ENCODE measurements around the gene DGKB.

The DGKB gene

DNA sequence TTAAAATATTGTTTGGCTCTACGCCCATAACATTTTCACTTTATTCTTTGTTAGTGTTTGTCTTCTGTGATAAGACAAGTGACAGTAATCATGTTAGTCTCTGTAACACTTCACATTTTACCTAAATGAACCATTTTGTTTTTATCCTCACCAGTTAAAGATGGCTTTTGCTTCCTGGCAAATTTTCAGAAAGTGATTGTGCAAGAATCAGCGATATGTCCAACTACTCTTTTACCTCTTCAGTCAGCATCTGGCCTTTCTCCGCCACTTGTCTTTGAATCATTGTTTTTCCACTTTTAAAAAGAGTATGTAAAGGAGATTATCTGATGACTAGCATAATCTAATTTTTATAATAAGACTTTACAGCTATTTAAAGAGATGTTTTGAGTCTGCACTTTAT, 3.5 kb downstream of the DGKB start:
- H3K9ac ChIP-seq (ENCODE audit: low read length): no peak overlapping the region
- H3K4me1 ChIP-seq (ENCODE audit: control insufficient read depth, low read depth, low read length): peaks cover 22% of the 10 kb centered on the region
- no peak overlapping the region for H3K27ac ChIP-seq (ENCODE audit: low read length)
- no peaks in the 10 kb centered on the region for H3K9me3 ChIP-seq (ENCODE audit: control insufficient read depth, low read depth, low read length)
- H3K4me3 ChIP-seq (ENCODE audit: low read length): no peak overlapping the region
- H3K36me3 ChIP-seq (ENCODE audit: control insufficient read depth, low read depth, low read length): no peaks in the 10 kb centered on the region
- peaks cover 11% of the 10 kb centered on the region for H3K27me3 ChIP-seq (ENCODE audit: control insufficient read depth, insufficient read depth, low read length)

GRCh38 chr7:14896461-14896860, 6.1 kb downstream of the DGKB start:
- H3K27ac ChIP-seq (ENCODE audit: low read length): no peak overlapping the region
- no peak overlapping the region for H3K4me3 ChIP-seq (ENCODE audit: low read length)
- H3K36me3 ChIP-seq (ENCODE audit: control insufficient read depth, low read depth, low read length): no peaks in the 10 kb centered on the region
- H3K27me3 ChIP-seq (ENCODE audit: control insufficient read depth, insufficient read depth, low read length): no peaks in the 10 kb centered on the region
- no peaks in the 10 kb centered on the region for H3K9me3 ChIP-seq (ENCODE audit: control insufficient read depth, low read depth, low read length)
- peaks cover 10% of the 10 kb centered on the region for H3K4me1 ChIP-seq (ENCODE audit: control insufficient read depth, low read depth, low read length)
- no peak overlapping the region for H3K9ac ChIP-seq (ENCODE audit: low read length)

- H3K9me3 ChIP-seq (ENCODE audit: control insufficient read depth, low read depth, low read length): no peaks in the 10 kb centered on the region
- no peak overlapping the region for H3K9ac ChIP-seq (ENCODE audit: low read length)
- no peak overlapping the region for H3K4me3 ChIP-seq (ENCODE audit: low read length)
- H3K36me3 ChIP-seq (ENCODE audit: control insufficient read depth, low read depth, low read length): no peaks in the 10 kb centered on the region
- H3K27ac ChIP-seq (ENCODE audit: low read length): no peak overlapping the region
- H3K4me1 ChIP-seq (ENCODE audit: control insufficient read depth, low read depth, low read length): peaks cover under 1% of the 10 kb centered on the region
- no peaks in the 10 kb centered on the region for H3K27me3 ChIP-seq (ENCODE audit: control insufficient read depth, insufficient read depth, low read length)
Measured at GRCh38 chr7:14894826-14895225, 7.7 kb downstream of the DGKB start.

DNA sequence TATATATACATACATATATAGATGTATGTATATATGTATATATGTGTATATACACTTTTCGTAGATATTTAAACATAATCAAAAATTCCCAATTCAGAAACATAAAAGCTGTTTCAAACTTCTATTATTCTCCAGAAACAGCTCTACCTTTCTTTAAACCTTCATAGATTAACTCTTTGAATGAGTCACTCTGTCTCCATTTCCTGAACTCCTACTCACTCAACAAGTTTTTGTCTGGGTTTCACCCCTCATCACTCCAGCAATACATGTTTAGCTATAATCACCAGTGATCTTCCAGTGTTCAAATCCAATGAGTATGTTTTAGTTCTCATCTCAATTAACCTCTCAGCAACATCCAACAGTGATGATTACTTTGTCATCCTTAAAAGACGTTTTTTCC, 9.6 kb downstream of the DGKB start:
- H3K9ac ChIP-seq (ENCODE audit: low read length): no peak overlapping the region
- no peak overlapping the region for H3K27ac ChIP-seq (ENCODE audit: low read length)
- H3K4me3 ChIP-seq (ENCODE audit: low read length): no peak overlapping the region
- H3K9me3 ChIP-seq (ENCODE audit: control insufficient read depth, low read depth, low read length): no peaks in the 10 kb centered on the region
- H3K4me1 ChIP-seq (ENCODE audit: control insufficient read depth, low read depth, low read length): no peaks in the 10 kb centered on the region
- H3K36me3 ChIP-seq (ENCODE audit: control insufficient read depth, low read depth, low read length): no peaks in the 10 kb centered on the region
- H3K27me3 ChIP-seq (ENCODE audit: control insufficient read depth, insufficient read depth, low read length): no peaks in the 10 kb centered on the region

GRCh38 chr7:14891289-14891688, 11.3 kb downstream of the DGKB start:
- H3K4me1 ChIP-seq (ENCODE audit: control insufficient read depth, low read depth, low read length): no peaks in the 10 kb centered on the region
- H3K27me3 ChIP-seq (ENCODE audit: control insufficient read depth, insufficient read depth, low read length): no peaks in the 10 kb centered on the region
- no peak overlapping the region for H3K4me3 ChIP-seq (ENCODE audit: low read length)
- no peak overlapping the region for H3K27ac ChIP-seq (ENCODE audit: low read length)
- H3K9ac ChIP-seq (ENCODE audit: low read length): no peak overlapping the region
- no peaks in the 10 kb centered on the region for H3K36me3 ChIP-seq (ENCODE audit: control insufficient read depth, low read depth, low read length)
- H3K9me3 ChIP-seq (ENCODE audit: control insufficient read depth, low read depth, low read length): no peaks in the 10 kb centered on the region

- H3K27ac ChIP-seq (ENCODE audit: low read length): no peak overlapping the region
- no peak overlapping the region for H3K4me3 ChIP-seq (ENCODE audit: low read length)
- no peaks in the 10 kb centered on the region for H3K36me3 ChIP-seq (ENCODE audit: control insufficient read depth, low read depth, low read length)
- H3K27me3 ChIP-seq (ENCODE audit: control insufficient read depth, insufficient read depth, low read length): no peaks in the 10 kb centered on the region
- no peaks in the 10 kb centered on the region for H3K4me1 ChIP-seq (ENCODE audit: control insufficient read depth, low read depth, low read length)
- H3K9me3 ChIP-seq (ENCODE audit: control insufficient read depth, low read depth, low read length): no peaks in the 10 kb centered on the region
- H3K9ac ChIP-seq (ENCODE audit: low read length): no peak overlapping the region
Measured at GRCh38 chr7:14888962-14889361, 13.6 kb downstream of the DGKB start.

- Histone ChIP-seq H3K9ac (ENCODE audit: low read length) (no peak overlapping the region), H3K27me3 (ENCODE audit: control insufficient read depth, insufficient read depth, low read length) (no peaks in the 10 kb centered on the region), H3K4me3 (ENCODE audit: low read length) (no peak overlapping the region), H3K36me3 (ENCODE audit: control insufficient read depth, low read depth, low read length) (no peaks in the 10 kb centered on the region), H3K9me3 (ENCODE audit: control insufficient read depth, low read depth, low read length) (no peaks in the 10 kb centered on the region), H3K4me1 (ENCODE audit: control insufficient read depth, low read depth, low read length) (no peaks in the 10 kb centered on the region), H3K27ac (ENCODE audit: low read length) (no peak overlapping the region)
Measured at GRCh38 chr7:14886533-14886932, 16.0 kb downstream of the DGKB start.

DNA sequence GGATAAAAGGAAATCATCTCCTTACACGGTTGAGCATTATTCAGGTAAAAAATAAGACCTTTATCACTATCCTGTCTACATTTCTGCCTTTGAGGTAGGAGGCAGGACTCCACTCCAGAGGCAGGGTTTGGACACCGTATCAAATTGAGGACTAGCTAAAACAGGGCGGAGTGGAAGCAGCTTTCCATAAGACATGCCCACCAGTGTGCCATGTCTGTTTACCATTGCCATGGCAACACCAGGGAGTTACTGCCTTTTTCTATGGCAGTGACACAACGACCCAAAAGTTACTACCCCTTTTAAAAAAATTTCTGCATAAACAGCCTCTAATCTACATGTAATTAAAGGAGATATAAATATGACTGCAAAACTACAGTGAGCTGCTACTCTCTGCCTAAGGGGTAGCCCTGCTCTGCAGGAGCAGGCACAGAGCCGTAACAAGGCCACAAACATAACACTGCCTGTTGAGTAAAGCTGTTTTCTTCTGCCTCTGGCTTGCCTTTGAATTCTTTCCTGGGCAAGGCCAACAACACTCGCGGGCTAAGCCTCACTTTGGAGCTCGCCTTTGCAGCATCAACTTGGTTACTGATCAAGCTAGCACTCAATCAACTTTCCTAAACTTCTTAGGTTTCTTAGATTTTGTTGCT, 26.5 kb downstream of the DGKB start:
- no peaks in the 10 kb centered on the region for H3K27me3 ChIP-seq (ENCODE audit: control insufficient read depth, insufficient read depth, low read length)
- H3K9ac ChIP-seq (ENCODE audit: low read length): no peak overlapping the region
- no peak overlapping the region for H3K27ac ChIP-seq (ENCODE audit: low read length)
- H3K4me3 ChIP-seq (ENCODE audit: low read length): no peak overlapping the region
- H3K4me1 ChIP-seq (ENCODE audit: control insufficient read depth, low read depth, low read length): no peaks in the 10 kb centered on the region
- H3K36me3 ChIP-seq (ENCODE audit: control insufficient read depth, low read depth, low read length): no peaks in the 10 kb centered on the region
- H3K9me3 ChIP-seq (ENCODE audit: control insufficient read depth, low read depth, low read length): no peaks in the 10 kb centered on the region

GRCh38 chr7:14871880-14872279, 30.7 kb downstream of the DGKB start:
- Histone ChIP-seq H3K36me3 (ENCODE audit: control insufficient read depth, low read depth, low read length) (no peaks in the 10 kb centered on the region), H3K27ac (ENCODE audit: low read length) (no peak overlapping the region), H3K27me3 (ENCODE audit: control insufficient read depth, insufficient read depth, low read length) (no peaks in the 10 kb centered on the region), H3K4me1 (ENCODE audit: control insufficient read depth, low read depth, low read length) (no peaks in the 10 kb centered on the region), H3K9ac (ENCODE audit: low read length) (no peak overlapping the region), H3K4me3 (ENCODE audit: low read length) (no peak overlapping the region), H3K9me3 (ENCODE audit: control insufficient read depth, low read depth, low read length) (peaks cover 4% of the 10 kb centered on the region)

GRCh38 chr7:14870394-14870793, 32.2 kb downstream of the DGKB start:
- H3K9me3 ChIP-seq (ENCODE audit: control insufficient read depth, low read depth, low read length): peaks cover 15% of the 10 kb centered on the region
- H3K27me3 ChIP-seq (ENCODE audit: control insufficient read depth, insufficient read depth, low read length): no peaks in the 10 kb centered on the region
- H3K9ac ChIP-seq (ENCODE audit: low read length): no peak overlapping the region
- no peak overlapping the region for H3K4me3 ChIP-seq (ENCODE audit: low read length)
- H3K36me3 ChIP-seq (ENCODE audit: control insufficient read depth, low read depth, low read length): no peaks in the 10 kb centered on the region
- H3K27ac ChIP-seq (ENCODE audit: low read length): no peak overlapping the region
- no peaks in the 10 kb centered on the region for H3K4me1 ChIP-seq (ENCODE audit: control insufficient read depth, low read depth, low read length)

DNA sequence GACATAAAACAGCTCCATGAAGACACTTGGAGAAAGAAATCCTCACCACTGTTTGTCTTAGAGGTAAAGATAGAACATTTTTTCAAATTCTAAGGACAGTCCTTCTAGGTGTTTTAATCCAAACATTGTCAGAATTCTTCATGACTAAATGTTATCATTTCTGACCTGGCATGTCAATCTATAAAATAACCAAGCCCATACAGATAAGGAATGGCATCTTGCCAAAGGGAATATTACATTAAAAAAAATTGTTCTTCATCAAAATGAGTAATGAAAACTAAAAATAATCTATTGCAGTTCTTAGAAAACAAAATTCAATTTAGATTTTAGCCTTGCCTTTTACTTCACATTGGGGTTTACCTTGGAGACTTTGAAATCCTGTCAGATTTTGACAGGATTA, 33.6 kb downstream of the DGKB start:
- Histone ChIP-seq H3K4me1 (ENCODE audit: control insufficient read depth, low read depth, low read length) (no peaks in the 10 kb centered on the region), H3K27ac (ENCODE audit: low read length) (no peak overlapping the region), H3K9ac (ENCODE audit: low read length) (no peak overlapping the region), H3K9me3 (ENCODE audit: control insufficient read depth, low read depth, low read length) (peaks cover 15% of the 10 kb centered on the region), H3K27me3 (ENCODE audit: control insufficient read depth, insufficient read depth, low read length) (no peaks in the 10 kb centered on the region), H3K4me3 (ENCODE audit: low read length) (no peak overlapping the region), H3K36me3 (ENCODE audit: control insufficient read depth, low read depth, low read length) (no peaks in the 10 kb centered on the region)

DNA sequence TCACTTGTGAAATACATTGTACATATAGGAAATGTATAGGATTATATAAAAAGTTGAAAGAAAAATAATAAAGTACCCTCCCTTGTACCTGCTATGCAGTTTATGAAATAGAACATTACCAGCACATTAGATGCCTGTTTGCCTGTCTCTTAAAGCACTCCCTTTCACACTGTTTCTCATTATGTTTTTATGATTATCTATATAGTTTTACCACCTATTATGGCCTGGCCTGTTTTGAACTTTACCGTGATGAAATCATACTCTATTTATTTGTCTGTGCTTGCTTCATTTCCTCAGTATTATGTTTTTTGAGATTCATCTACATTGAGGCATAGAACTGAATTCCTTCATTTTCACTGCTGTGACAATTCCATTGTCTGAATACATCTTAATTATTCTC, 41.1 kb downstream of the DGKB start:
- H3K27ac ChIP-seq (ENCODE audit: low read length): no peak overlapping the region
- peaks cover 6% of the 10 kb centered on the region for H3K9me3 ChIP-seq (ENCODE audit: control insufficient read depth, low read depth, low read length)
- no peaks in the 10 kb centered on the region for H3K27me3 ChIP-seq (ENCODE audit: control insufficient read depth, insufficient read depth, low read length)

More for the DNA sequence above, 41.1 kb downstream of the DGKB start:
- Histone ChIP-seq H3K36me3 (ENCODE audit: control insufficient read depth, low read depth, low read length) (no peaks in the 10 kb centered on the region), H3K4me3 (ENCODE audit: low read length) (no peak overlapping the region), H3K4me1 (ENCODE audit: control insufficient read depth, low read depth, low read length) (no peaks in the 10 kb centered on the region), H3K9ac (ENCODE audit: low read length) (no peak overlapping the region)
